GM19193 (cell line): ENCODE results near the gene GPR6.

Experiments used
- POLR2A ChIP-seq: IDR thresholded peaks from 4 replicates; pipeline ENCODE4 v1.6.1; 2011; ENCODE audit not compliant: insufficient read depth, insufficient read length; ENCODE audit errors: extremely low read depth

GPR6 gene

GRCh38 chr6:109978174-109979032, at the start of gene GPR6:
TSS of gene GPR6 (plus strand) at chr6:109978311. CDS start at chr6:109979113, 802 bp downstream.
- TF ChIP-seq POLR2A, result no peak

GRCh38 chr6:109934293-109934692, 43.8 kb upstream of the GPR6 start:
- TF ChIP-seq POLR2A, result no peak

GRCh38 chr6:109939654-109940053, 38.5 kb upstream of the GPR6 start:
- no peak for TF ChIP-seq POLR2A

GRCh38 chr6:109944448-109944847, 33.7 kb upstream of the GPR6 start:
- no peak for TF ChIP-seq POLR2A

- no peak for TF ChIP-seq POLR2A
These were observed 33.0 kb upstream of the GPR6 start for GRCh38 chr6:109945091-109945490.

GRCh38 chr6:109946979-109947378, 31.1 kb upstream of the GPR6 start:
- no peak for TF ChIP-seq POLR2A

- no peak for TF ChIP-seq POLR2A
These were observed 28.6 kb upstream of the GPR6 start for GRCh38 chr6:109949281-109950065.

- TF ChIP-seq POLR2A, result no peak
These were observed 22.6 kb upstream of the GPR6 start for GRCh38 chr6:109955491-109955890.

GRCh38 chr6:109958626-109959025, 19.5 kb upstream of the GPR6 start:
- TF ChIP-seq POLR2A, result no peak

GRCh38 chr6:109961611-109962041, 16.5 kb upstream of the GPR6 start:
- TF ChIP-seq POLR2A, result no peak

- TF ChIP-seq POLR2A, result no peak
These were observed 15.8 kb upstream of the GPR6 start for GRCh38 chr6:109962271-109962670.

- no peak for TF ChIP-seq POLR2A
These were observed 14.4 kb upstream of the GPR6 start for GRCh38 chr6:109963598-109964170.

GRCh38 chr6:109964949-109965348, 13.2 kb upstream of the GPR6 start:
- TF ChIP-seq POLR2A, result no peak

GRCh38 chr6:109966299-109966698, 11.8 kb upstream of the GPR6 start:
- no peak for TF ChIP-seq POLR2A

- TF ChIP-seq POLR2A, result no peak
These were observed 329 bp upstream of the GPR6 start for GRCh38 chr6:109977791-109978173.
